ENCODE results near the gene ZNF782.

DNA sequence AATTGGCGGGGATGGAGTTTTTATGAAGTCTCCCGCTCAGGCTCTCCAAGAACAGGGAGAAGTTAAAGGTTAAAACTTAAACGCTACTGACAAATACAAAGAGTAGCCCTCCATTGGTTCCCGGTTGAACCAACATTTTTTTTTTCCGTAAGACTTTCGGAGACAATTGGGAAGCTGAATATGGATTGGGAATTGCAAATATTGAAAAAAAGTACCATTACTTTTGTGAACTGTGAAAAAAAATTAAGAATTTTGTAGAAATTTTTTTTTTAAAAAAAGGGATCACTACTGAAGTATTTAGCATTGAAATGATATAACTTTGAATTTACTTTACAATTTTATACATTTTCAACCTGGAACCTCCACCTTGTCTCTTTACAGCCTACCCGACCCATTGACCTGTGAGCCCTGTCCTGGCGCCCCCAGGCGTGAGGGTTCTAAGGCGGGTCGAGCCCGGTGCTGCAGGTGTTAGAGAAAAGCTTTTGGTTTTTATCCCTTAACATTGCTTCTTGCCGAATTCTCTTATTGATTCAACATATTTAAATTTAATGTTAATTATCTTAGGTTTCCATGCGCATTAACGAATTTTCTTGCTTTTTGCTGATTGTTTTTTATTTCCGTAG, 448 bp upstream of the ZNF782 start:
- no peak for TF ChIP-seq EZH2 (IDR thresholded peaks at IDR 0.05; ENCODE audit: low read length, missing control alignments)
- no peak for TF ChIP-seq CTCF (conservative IDR thresholded peaks at IDR 0.05 in 1 of 2, IDR thresholded peaks at IDR 0.05 in 1 of 2; ENCODE audit: low read depth in 1 of 2, low read length in 2 of 2)
